PC-9 (cell line): ENCODE results near the gene LYZ. TPM values are rescaled to one million over a fixed set of nuclear protein-coding genes. Genes with fewer than 3 reads are reported as not detected.

Experiments
- BruUV-seq: library from RNA; stranded (reverse); fragments of 400-500 nt; replicated peaks from 2 replicates; lab custom pipeline; 2021; lab: Mats Ljungman, UMichigan
- CTCF ChIA-PET: fragments of 300-600 bp; sonication (Branson Sonifier 250); formaldehyde crosslinking; loops from one replicate; lab custom pipeline; 2022; ENCODE audit warnings: antibody characterized with exemption; lab: Charles Lee
- POLR2A ChIA-PET: fragments of 300-600 bp; sonication (Branson Sonifier 250); formaldehyde crosslinking; loops from one replicate; lab custom pipeline; 2022; ENCODE audit warnings: antibody characterized with exemption; ENCODE audit not compliant: unreplicated experiment; lab: Charles Lee
- DNase-seq, 2 experiments: peaks; one replicate each; pipeline versions ENCODE4 v3.0.0 to v3.0.0-alpha.2; 2015 to 2022; ENCODE audit warnings: mixed read lengths in 1 of 2
- H2AFZ ChIP-seq: fragments of 200-600 bp; sonication (generic); 2 replicates; pipeline ENCODE4 v1.8.1; 2017; ENCODE audit warnings: antibody characterized with exemption
- H3F3A ChIP-seq: fragments of 200-600 bp; sonication (generic); 2 replicates; pipeline ENCODE4 v1.8.1; 2017; ENCODE audit warnings: antibody characterized with exemption, mild to moderate bottlenecking, low read depth; ENCODE audit not compliant: insufficient read depth
- H3K27ac ChIP-seq: fragments of 200-600 bp; sonication (generic); 2 replicates; pipeline ENCODE4 v1.6.1; 2016; ENCODE audit warnings: mixed run types
- H3K27me3 ChIP-seq: fragments of 200-600 bp; sonication (generic); 2 replicates; pipeline ENCODE4 v1.6.1; 2016; ENCODE audit warnings: low read depth, mixed run types; ENCODE audit not compliant: insufficient read depth
- H3K36me3 ChIP-seq: fragments of 200-600 bp; sonication (generic); 2 replicates; pipeline ENCODE4 v1.6.1; 2016; ENCODE audit warnings: low read depth, mixed run types
- H3K4me1 ChIP-seq: fragments of 200-600 bp; sonication (generic); replicated peaks from 2 replicates; pipeline ENCODE4 v1.6.1; 2016; ENCODE audit warnings: mixed run types; ENCODE audit not compliant: insufficient read depth
- H3K4me2 ChIP-seq: fragments of 200-600 bp; sonication (generic); 2 replicates; pipeline ENCODE4 v1.6.1; 2017; ENCODE audit warnings: mixed run types
- H3K4me3 ChIP-seq: fragments of 200-600 bp; sonication (generic); 2 replicates; pipeline ENCODE4 v1.6.1; 2016; ENCODE audit warnings: mixed run types
- H3K79me2 ChIP-seq: fragments of 200-600 bp; sonication (generic); 2 replicates; pipeline ENCODE4 v1.6.1; 2017; ENCODE audit warnings: low read depth, mixed run types
- H3K9me2 ChIP-seq: fragments of 200-600 bp; sonication (generic); 2 replicates; pipeline ENCODE4 v1.8.1; 2017; ENCODE audit warnings: mild to moderate bottlenecking; ENCODE audit not compliant: insufficient read depth
- H3K9me3 ChIP-seq: fragments of 200-600 bp; sonication (generic); 2 replicates; pipeline ENCODE4 v1.8.1; 2016; ENCODE audit warnings: low read depth; ENCODE audit not compliant: insufficient read depth
- H4K20me1 ChIP-seq: fragments of 200-600 bp; sonication (generic); 2 replicates; pipeline ENCODE4 v1.8.1; 2017; ENCODE audit not compliant: insufficient read depth
- CTCF ChIP-seq: fragments of 200-600 bp; sonication (generic); conservative IDR thresholded peaks from 2 replicates; pipeline ENCODE4 v1.6.1; 2017; ENCODE audit warnings: mixed run types, antibody characterized with exemption, mild to moderate bottlenecking, moderate library complexity
- EZH2 ChIP-seq: fragments of 200-600 bp; sonication (generic); IDR thresholded peaks from 2 replicates; pipeline ENCODE4 v1.8.0; 2017; ENCODE audit warnings: antibody characterized with exemption, low read depth
- intact Hi-C: fragments of 100-400 bp; cut with micrococcal nuclease; formaldehyde crosslinking; loops from one replicate; pipeline ENCODE4 v1.10.0; 2022; ENCODE audit not compliant: unreplicated experiment
- total RNA-seq: library from RNA; stranded (reverse); gene quantifications from 2 replicates; pipeline ENCODE4 v1.2.3, GENCODE V29; 2021

The LYZ gene
- total RNA-seq, 1 experiment from 2014 or later, result not detected

GRCh38 chr12:69354172-69354555 is 6.0 kb downstream of the LYZ start:
- Histone ChIP-seq H3K4me1 (peaks cover 6% of the 10 kb centered on the region), H3K9me3 (no peaks in the 10 kb centered on the region), H3K9me2 (no peaks in the 10 kb centered on the region; the same call in 1 of the 2 replicates), H3K27me3 (no peaks in the 10 kb centered on the region), H3K27ac (no peak overlapping the region), H3F3A (peaks cover 4% of the 10 kb centered on the region; the same call in 1 of the 2 replicates), H2AFZ (no peak overlapping the region), H4K20me1 (no peaks in the 10 kb centered on the region), H3K4me3 (no peak overlapping the region), H3K4me2 (no peak overlapping the region), H3K36me3 (no peaks in the 10 kb centered on the region), H3K79me2 (no peaks in the 10 kb centered on the region)
- DNase-seq, result no peak
- TF ChIP-seq EZH2 (no peak), CTCF (no peak)
- ChIA-PET POLR2A (no interaction called here), CTCF (no interaction called here)
- intact Hi-C loops, result no loop called here
- BruUV-seq, result no TSS peak

- BruUV-seq, result no TSS peak
- POLR2A ChIA-PET, result no interaction called here
- Histone ChIP-seq H3K27me3 (no peaks in the 10 kb centered on the region), H3K4me2 (no peak overlapping the region), H2AFZ (no peak overlapping the region), H3K36me3 (no peaks in the 10 kb centered on the region), H3K79me2 (no peaks in the 10 kb centered on the region), H4K20me1 (no peaks in the 10 kb centered on the region), H3F3A (peaks cover 5% of the 10 kb centered on the region; the same call in 1 of the 2 replicates), H3K4me3 (no peak overlapping the region), H3K9me3 (no peaks in the 10 kb centered on the region), H3K4me1 (peaks cover 8% of the 10 kb centered on the region), H3K9me2 (no peaks in the 10 kb centered on the region; the same call in 1 of the 2 replicates), H3K27ac (no peak overlapping the region)
- no peak for DNase-seq
- CTCF ChIA-PET, result no interaction called here
- intact Hi-C loops, result loop anchor here (5.0 kb wide), 1 partner anchor 523 kb away; no protein-coding TSS in a partner anchor
- TF ChIP-seq CTCF (no peak), EZH2 (no peak)
Observed at GRCh38 chr12:69354556-69355187, 6.5 kb downstream of the LYZ start.

DNA sequence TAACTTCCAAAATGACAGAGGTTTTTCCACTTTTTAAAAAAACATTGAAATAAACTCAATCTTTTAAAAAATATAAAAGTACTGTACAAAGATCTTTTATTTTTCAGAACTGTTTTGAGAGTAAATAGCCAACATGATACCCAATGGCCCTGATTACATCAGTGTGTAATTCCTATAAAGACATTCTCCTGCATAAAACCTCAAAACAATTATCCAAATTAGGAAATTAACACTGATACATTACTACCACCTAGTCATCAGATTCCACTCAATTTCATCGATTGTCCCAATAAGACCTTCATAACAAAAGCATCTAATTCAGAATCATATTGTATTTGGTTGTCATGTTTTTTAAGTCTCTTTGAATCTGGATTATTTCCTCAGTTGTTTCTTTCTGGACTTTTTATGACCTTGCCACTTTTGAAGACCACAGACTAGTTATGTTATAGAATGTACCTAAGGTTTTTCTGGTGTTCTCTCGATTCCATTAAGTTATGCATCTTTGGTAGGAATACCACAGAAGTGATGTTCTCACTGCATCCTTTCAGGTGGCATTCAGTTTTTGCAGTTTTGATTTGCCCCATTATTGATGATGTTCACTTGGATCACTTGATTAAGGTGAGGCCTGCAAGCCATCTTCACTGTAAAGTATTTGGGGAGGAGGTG is 7.3 kb downstream of the LYZ start:
- H3K9me2 ChIP-seq, result no peaks in the 10 kb centered on the region; the same call in 1 of the 2 replicates
- CTCF ChIA-PET, result no interaction called here
- no TSS peak for BruUV-seq

More for the DNA sequence above, 7.3 kb downstream of the LYZ start:
- peaks cover 5% of the 10 kb centered on the region; the same call in 1 of the 2 replicates for H3F3A ChIP-seq
- no peaks in the 10 kb centered on the region for H3K27me3 ChIP-seq
- no peaks in the 10 kb centered on the region for H3K36me3 ChIP-seq
- H3K4me1 ChIP-seq, result peaks cover 11% of the 10 kb centered on the region
- no peaks in the 10 kb centered on the region for H4K20me1 ChIP-seq
- TF ChIP-seq CTCF (no peak), EZH2 (no peak)
- intact Hi-C loops, result loop anchor here (2.0 to 5.0 kb wide), 2 partner anchors 65 to 522 kb away; no protein-coding TSS in a partner anchor
- no peak overlapping the region for H3K4me3 ChIP-seq
- no peaks in the 10 kb centered on the region for H3K9me3 ChIP-seq
- H3K79me2 ChIP-seq, result peaks cover 3% of the 10 kb centered on the region
- no peak for DNase-seq
- no peak overlapping the region for H2AFZ ChIP-seq
- POLR2A ChIA-PET, result no interaction called here
- H3K4me2 ChIP-seq, result no peak overlapping the region
- H3K27ac ChIP-seq, result no peak overlapping the region
